Measurements from ENCODE around the gene HDAC4.

The HDAC4 gene

DNA sequence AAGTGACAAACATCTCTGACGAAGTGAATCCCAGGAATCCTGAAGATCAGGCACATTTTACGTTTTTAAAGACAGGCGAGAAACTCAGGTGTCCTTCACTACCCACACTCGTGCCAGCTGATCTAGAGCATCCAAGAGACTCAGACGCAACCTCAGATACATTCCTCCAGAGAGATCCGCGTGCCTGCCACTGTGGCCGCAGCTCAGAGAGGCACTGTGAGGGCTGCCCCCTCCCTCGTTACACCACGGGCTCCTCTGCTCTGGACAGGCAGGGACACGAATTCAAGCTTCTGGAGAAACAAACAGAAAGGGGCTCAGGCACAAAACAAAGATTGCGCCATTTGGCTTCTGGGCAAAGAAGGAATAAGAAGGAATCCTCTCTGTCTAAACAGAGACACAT lies 268.0 kb downstream of the HDAC4 start:
- no peak for DNase-seq
- in situ Hi-C loops (cut with HindIII; ENCODE audit: low pct_ligation_motif_present, low pct_unique_long_range_greater_than_20kb, low sequenced_read_pairs), result no loop called here

GRCh38 chr2:239132156-239132709 lies 268.6 kb downstream of the HDAC4 start:
- in situ Hi-C loops (cut with HindIII; ENCODE audit: low pct_ligation_motif_present, low pct_unique_long_range_greater_than_20kb, low sequenced_read_pairs), result no loop called here
- DNase-seq, result no peak

- in situ Hi-C loops (cut with HindIII; ENCODE audit: low pct_ligation_motif_present, low pct_unique_long_range_greater_than_20kb, low sequenced_read_pairs), result no loop called here
- no peak for DNase-seq
These were observed 269.3 kb downstream of the HDAC4 start for GRCh38 chr2:239131521-239131920.

GRCh38 chr2:239130786-239131325 lies 270.0 kb downstream of the HDAC4 start:
- in situ Hi-C loops (cut with HindIII; ENCODE audit: low pct_ligation_motif_present, low pct_unique_long_range_greater_than_20kb, low sequenced_read_pairs), result no loop called here
- no peak for DNase-seq

DNA sequence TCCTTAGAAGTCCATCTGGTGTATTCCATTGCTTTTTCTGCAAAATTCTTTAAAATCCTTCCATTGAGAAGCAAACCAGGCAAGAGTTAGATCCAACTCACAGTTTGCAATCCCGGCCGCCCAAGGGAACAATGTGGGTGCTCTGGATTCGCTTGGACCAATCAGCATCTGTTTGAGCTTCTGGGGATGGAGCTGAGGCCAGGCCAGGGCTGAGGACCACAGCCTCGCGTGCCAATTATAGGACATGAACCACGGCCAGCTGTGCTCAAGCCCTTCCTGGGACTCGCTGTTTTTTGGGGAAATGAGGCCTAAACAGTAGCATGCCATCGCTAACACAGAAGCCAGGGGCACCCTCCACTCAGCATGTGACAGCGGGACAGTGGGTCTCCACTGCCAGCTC lies 270.8 kb downstream of the HDAC4 start:
- in situ Hi-C loops (cut with HindIII; ENCODE audit: low pct_ligation_motif_present, low pct_unique_long_range_greater_than_20kb, low sequenced_read_pairs), result no loop called here

DNA sequence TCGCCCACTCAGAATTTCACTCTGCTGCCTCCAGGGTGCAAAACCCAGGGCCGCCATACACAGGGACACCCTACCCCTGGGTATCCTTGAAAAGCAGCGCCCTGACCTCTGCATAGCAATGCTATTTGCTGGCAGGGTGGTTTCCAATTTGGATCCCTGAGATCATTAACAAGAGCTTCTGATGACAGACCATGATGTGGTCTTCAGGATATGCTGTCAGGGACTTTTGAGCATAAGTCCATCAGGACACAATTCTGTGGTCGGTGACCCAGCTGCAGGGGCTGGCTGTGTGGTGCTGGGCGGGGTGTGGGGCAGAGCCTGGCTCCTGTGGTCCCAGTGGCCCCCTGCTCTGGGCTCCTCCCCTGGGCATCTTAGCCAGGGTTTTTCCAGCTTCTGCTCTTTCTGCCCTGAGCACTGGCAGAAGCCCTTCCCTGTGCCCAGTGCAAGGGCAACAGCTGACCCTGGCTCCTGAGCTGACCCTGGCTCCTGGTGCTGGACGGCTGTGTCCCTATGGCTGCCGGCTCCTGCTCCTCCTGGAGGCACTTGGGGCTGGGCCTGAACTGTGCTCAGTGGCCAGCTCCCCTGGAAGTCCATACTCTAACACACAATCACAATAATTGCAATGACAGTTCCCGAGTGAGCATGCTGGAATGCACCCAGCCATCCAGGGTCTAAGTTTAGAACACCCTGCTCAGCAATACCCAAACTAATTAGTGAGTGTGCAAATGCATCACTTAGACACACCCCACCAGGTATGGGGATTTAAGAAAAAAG lies 271.5 kb downstream of the HDAC4 start:
- in situ Hi-C loops (cut with HindIII; ENCODE audit: low pct_ligation_motif_present, low pct_unique_long_range_greater_than_20kb, low sequenced_read_pairs), result no loop called here
- DNase-seq, result peak; percentile 72

More for the DNA sequence above, 270.8 kb downstream of the HDAC4 start:
- DNase-seq, result no peak

DNA sequence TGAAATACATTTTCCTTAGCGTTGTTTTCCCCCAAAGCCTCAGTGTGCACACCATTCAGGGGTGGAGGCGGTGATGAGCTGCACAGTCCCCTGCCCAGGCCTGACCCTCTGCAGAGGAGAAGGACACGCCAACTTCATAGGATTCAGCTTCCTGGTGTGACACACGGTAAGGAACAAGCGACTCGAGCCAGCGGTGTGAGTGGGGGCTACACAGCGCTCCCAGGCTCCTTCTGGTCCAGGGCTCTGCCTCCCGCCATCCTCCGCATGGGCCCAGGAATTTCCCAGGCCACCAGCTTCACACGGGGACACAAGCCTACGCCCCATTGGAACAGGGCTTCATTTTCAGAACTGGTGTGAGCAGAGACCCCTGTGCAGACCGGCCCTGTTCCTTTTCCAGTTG lies 272.1 kb downstream of the HDAC4 start:
- in situ Hi-C loops (cut with HindIII; ENCODE audit: low pct_ligation_motif_present, low pct_unique_long_range_greater_than_20kb, low sequenced_read_pairs), result no loop called here
- DNase-seq, result no peak

DNA sequence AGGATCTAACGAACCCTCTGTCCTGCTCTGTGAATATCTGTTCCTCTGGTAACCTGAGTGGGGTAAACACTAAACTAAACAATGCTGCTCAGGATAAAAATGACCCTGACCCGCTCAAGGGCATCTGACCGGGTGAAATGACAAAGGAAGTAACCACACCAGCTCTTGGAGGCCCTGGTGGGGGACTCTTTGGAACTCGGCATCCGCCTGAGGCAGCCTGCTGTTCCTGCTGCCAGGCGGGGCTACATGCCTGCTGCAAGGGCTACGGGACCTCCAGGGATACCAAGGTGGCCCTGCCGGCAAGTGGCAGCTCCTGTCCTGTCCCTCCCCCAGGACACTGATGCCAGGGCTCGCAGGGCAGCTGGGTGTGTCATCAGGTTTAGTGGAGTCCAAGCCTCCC lies 273.3 kb downstream of the HDAC4 start:
- DNase-seq, result no peak
- in situ Hi-C loops (cut with HindIII; ENCODE audit: low pct_ligation_motif_present, low pct_unique_long_range_greater_than_20kb, low sequenced_read_pairs), result no loop called here

- DNase-seq, result no peak
- in situ Hi-C loops (cut with HindIII; ENCODE audit: low pct_ligation_motif_present, low pct_unique_long_range_greater_than_20kb, low sequenced_read_pairs), result no loop called here
These were observed 274.8 kb downstream of the HDAC4 start for GRCh38 chr2:239125726-239126675.

- in situ Hi-C loops (cut with HindIII; ENCODE audit: low pct_ligation_motif_present, low pct_unique_long_range_greater_than_20kb, low sequenced_read_pairs), result no loop called here
- DNase-seq, result no peak
These were observed 276.5 kb downstream of the HDAC4 start for GRCh38 chr2:239124152-239124899.

DNA sequence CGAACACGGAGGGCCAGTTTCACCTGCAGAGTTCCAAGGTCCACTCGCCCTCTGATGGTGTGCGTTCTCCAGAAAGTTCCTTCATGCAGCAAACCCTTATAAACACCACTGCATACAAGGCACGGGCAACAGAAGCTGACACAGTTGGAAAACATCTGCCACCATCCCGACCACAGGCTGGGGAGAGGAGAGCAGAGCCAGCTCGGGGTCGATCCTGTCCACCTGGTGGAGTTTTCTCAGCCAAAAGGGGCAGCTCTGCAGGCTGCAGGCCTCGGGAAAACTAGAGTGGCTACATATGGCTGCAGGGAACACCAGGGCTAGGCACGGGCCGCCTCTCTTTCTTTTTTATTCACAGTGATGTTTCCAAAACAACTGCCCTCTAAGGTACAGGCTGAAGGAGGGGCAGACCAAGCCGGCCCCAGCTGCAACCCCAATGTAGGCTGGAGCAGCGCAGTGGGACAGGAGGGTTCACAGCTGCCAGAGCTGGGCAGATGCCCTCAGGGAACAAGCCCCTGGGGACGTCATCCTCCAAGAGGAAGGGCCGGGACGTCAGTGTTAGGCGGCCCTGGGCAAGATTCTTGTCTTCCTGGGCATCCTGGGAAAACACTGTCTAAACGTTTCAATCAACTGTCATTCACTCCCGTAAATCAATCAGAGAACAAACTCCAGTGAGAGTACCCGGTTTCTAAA lies 278.3 kb downstream of the HDAC4 start:
- no peak for DNase-seq
- in situ Hi-C loops (cut with HindIII; ENCODE audit: low pct_ligation_motif_present, low pct_unique_long_range_greater_than_20kb, low sequenced_read_pairs), result no loop called here

- in situ Hi-C loops (cut with HindIII; ENCODE audit: low pct_ligation_motif_present, low pct_unique_long_range_greater_than_20kb, low sequenced_read_pairs), result no loop called here
- DNase-seq, result no peak
These were observed 279.2 kb downstream of the HDAC4 start for GRCh38 chr2:239121600-239122012.

DNA sequence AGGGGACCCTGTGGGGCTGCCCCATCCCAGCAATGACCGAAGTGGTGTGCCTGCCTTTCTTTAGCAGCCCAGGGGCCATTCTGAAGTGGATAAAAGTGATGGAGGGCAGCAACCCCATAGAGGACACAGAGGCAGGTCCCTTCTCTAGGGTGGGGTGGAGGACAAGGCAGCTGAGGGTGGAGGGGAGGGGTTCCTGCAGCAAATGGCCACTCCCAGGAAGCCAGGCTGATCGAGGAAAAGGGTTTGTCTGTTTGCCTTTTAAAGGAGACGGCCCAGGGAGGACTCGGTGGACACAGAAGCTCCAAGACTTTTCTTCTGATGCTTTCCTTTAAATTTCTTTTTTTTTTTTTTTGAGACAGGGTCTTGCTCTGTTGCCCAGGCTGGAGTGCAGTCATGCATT lies 280.2 kb downstream of the HDAC4 start:
- in situ Hi-C loops (cut with HindIII; ENCODE audit: low pct_ligation_motif_present, low pct_unique_long_range_greater_than_20kb, low sequenced_read_pairs), result no loop called here
- DNase-seq, result no peak

GRCh38 chr2:239119346-239120126 lies 281.3 kb downstream of the HDAC4 start:
- DNase-seq, result no peak
- in situ Hi-C loops (cut with HindIII; ENCODE audit: low pct_ligation_motif_present, low pct_unique_long_range_greater_than_20kb, low sequenced_read_pairs), result no loop called here

DNA sequence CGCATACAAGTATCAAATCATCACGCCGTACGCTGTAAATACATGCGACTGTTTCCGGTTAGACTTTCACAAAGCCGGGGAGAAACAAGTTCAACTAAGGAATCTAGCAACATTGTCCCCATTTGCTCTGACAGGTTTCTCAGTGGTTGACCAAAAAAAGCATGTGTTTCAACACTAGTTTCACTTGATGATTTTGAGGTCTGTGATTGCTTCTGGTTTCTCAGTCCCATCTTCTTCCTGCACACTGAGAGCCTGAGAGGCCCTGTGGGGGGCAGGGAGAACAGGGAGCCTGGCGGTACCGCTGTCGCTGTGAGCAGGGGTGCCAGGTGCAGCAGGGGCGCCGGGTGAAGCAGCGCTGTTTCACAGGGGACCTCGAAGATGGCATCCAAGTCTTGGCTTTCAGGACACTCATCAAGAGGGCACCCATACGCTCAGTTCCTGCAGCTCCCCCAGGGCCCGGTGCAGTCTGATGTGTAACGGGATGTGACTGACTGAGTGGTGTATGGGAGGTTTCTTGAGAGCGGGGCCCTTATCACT lies 282.1 kb downstream of the HDAC4 start:
- DNase-seq, result no peak
- in situ Hi-C loops (cut with HindIII; ENCODE audit: low pct_ligation_motif_present, low pct_unique_long_range_greater_than_20kb, low sequenced_read_pairs), result no loop called here

GRCh38 chr2:239118264-239118663 lies 282.6 kb downstream of the HDAC4 start:
- in situ Hi-C loops (cut with HindIII; ENCODE audit: low pct_ligation_motif_present, low pct_unique_long_range_greater_than_20kb, low sequenced_read_pairs), result no loop called here
- no peak for DNase-seq

DNA sequence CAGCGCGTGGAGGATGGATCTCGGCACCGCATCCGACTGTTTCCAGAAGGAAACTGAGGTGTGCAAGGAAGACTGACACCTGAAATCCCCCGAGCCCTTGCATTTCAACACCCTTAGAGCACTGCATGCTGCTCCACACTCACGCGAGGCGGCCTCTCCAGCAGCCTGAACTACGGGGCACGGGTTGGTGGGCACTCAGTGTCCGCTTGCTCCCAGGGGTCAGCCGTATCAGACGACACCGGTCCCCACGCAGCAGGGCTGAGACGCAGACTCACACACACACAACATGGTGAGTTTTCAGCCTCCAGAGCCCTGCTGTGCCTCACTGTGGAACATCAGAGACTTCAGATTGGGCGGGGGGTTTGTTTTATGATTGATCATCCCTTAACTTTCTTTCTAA lies 283.0 kb downstream of the HDAC4 start:
- DNase-seq, result no peak
- in situ Hi-C loops (cut with HindIII; ENCODE audit: low pct_ligation_motif_present, low pct_unique_long_range_greater_than_20kb, low sequenced_read_pairs), result no loop called here
